SK-N-SH treated with all-trans-retinoic acid at 6 μM for 48 hours (cell line): ENCODE measurements around the gene FGFRL1.

Experiments
- ARNTL ChIP-seq: fragments of 450-650 bp; formaldehyde crosslinking; IDR thresholded peaks from 2 replicates; pipeline ENCODE4 v1.5.0; 2020; ENCODE audit warnings: low read depth, mild to moderate bottlenecking, moderate library complexity, borderline replicate concordance
- GLIS3 ChIP-seq: fragments of 250-450 bp; sonication (Bioruptor Pico); IDR thresholded peaks from 2 replicates; pipeline ENCODE4 v1.5.0; 2020; ENCODE audit warnings: mild to moderate bottlenecking, moderate library complexity
- ISL1 ChIP-seq: fragments of 250-450 bp; sonication (Bioruptor Pico); IDR thresholded peaks from 2 replicates; pipeline ENCODE4 v2.1.2; 2022; ENCODE audit warnings: mild to moderate bottlenecking, moderate library complexity
- RARB ChIP-seq: fragments of 250-450 bp; sonication (Bioruptor Pico); IDR thresholded peaks from 2 replicates; pipeline ENCODE4 v1.8.0; 2021; ENCODE audit warnings: mild to moderate bottlenecking, moderate library complexity
- TCF4 ChIP-seq: fragments of 250-450 bp; sonication (Bioruptor Pico); IDR thresholded peaks from 2 replicates; pipeline ENCODE4 v1.8.0; 2021; ENCODE audit warnings: mild to moderate bottlenecking, moderate library complexity, borderline replicate concordance
- TOX ChIP-seq: fragments of 250-450 bp; sonication (Bioruptor Pico); IDR thresholded peaks from 2 replicates; pipeline ENCODE4 v1.8.0; 2021; ENCODE audit warnings: mild to moderate bottlenecking, moderate library complexity, borderline replicate concordance
- ZC3H10 ChIP-seq: fragments of 250-450 bp; sonication (Bioruptor Pico); IDR thresholded peaks from 2 replicates; pipeline ENCODE4 v1.5.1; 2021; ENCODE audit warnings: mild to moderate bottlenecking, moderate library complexity
- ZFP3 ChIP-seq: fragments of 250-450 bp; sonication (Bioruptor Pico); IDR thresholded peaks from 2 replicates; pipeline ENCODE4 v1.5.0; 2020; ENCODE audit warnings: mild to moderate bottlenecking, moderate library complexity
- ZFP30 ChIP-seq: fragments of 450-650 bp; formaldehyde crosslinking; IDR thresholded peaks from 2 replicates; pipeline ENCODE4 v1.5.0; 2022; ENCODE audit warnings: mild to moderate bottlenecking, moderate library complexity
- ZNF8 ChIP-seq: fragments of 450-650 bp; formaldehyde crosslinking; IDR thresholded peaks from 2 replicates; pipeline ENCODE4 v1.5.0; 2020; ENCODE audit warnings: mild to moderate bottlenecking, moderate library complexity
- TF ChIP-seq, protein P1 (sequence below): fragments of 250-450 bp; sonication (Bioruptor Pico); IDR thresholded peaks from 2 replicates; pipeline ENCODE4 v1.5.1; 2021; ENCODE audit warnings: mild to moderate bottlenecking, moderate library complexity

DNA sequence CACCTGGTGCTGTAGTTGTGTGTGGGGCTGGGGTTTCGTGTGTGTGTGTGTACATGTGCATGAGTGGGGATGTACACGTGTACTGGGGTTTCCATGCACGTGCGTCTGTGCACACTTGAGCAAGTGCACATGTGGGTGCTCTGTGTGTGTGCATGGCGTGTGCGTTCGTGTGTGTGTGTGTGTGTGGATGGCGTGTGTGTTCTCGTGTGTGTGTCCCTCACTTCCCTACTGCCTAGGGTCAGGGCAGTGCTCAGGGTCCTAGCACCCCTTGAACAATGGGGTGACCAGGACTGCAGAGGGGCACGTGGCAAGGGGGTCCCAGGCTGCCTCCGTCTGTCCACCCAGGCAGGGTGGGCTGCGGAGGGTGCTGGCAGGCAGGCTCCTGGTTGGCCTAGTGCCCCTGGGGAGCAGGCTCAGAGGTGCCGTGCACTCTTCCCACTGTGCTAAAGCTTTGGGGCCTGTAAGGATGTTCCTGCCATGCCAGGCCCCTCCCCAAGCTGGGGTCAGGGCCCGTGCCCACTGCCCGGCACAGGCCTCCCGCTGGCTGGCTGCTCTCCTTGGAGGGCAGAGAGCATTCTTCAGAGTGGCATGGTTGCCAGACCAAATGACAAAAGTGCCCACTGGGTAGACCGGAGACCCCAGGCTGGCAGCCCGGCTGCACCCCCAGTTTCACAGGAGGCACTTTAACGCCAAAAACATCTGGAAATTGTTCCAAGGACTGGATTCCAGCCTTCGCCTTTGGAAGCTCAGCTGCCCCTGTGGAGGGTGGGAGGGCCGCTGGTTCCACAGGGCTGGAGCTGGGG lies 29.1 kb downstream of the FGFRL1 start:
- TF ChIP-seq ZFP30 (CRISPR knock-in tag) (no peak), ZFP3 (no peak), ARNTL (CRISPR knock-in tag) (no peak), ZC3H10 (no peak), ISL1 (CRISPR knock-in tag) (no peak), RARB (CRISPR knock-in tag) (no peak), TOX (no peak), GLIS3 (no peak), ZNF8 (no peak), TCF4 (no peak)
- TF ChIP-seq, protein P1, sequence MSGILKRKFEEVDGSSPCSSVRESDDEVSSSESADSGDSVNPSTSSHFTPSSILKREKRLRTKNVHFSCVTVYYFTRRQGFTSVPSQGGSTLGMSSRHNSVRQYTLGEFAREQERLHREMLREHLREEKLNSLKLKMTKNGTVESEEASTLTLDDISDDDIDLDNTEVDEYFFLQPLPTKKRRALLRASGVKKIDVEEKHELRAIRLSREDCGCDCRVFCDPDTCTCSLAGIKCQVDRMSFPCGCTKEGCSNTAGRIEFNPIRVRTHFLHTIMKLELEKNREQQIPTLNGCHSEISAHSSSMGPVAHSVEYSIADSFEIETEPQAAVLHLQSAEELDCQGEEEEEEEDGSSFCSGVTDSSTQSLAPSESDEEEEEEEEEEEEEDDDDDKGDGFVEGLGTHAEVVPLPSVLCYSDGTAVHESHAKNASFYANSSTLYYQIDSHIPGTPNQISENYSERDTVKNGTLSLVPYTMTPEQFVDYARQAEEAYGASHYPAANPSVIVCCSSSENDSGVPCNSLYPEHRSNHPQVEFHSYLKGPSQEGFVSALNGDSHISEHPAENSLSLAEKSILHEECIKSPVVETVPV (CRISPR knock-in tag), result no peak
